Measurements from ENCODE around the gene ZNF583. TPM values are rescaled to one million over a fixed set of nuclear protein-coding genes. Genes with fewer than 3 reads are reported as not detected.

Gene ZNF583
- total RNA-seq, 1 donor = 1.0 TPM

GRCh38 chr19:56403261-56403660 is 871 bp upstream of the ZNF583 start:
- Histone ChIP-seq H3K4me1 (ENCODE audit: insufficient read depth, low read length) (peaks cover 19% of the 10 kb centered on the region), H3K27me3 (ENCODE audit: insufficient read depth, low read length) (no peaks in the 10 kb centered on the region), H3K4me3 (ENCODE audit: low read length) (peak overlapping the region; percentile 71), H3K9me3 (ENCODE audit: low read depth, low read length) (peaks cover 28% of the 10 kb centered on the region)

GRCh38 chr19:56404705-56405056 is 549 bp downstream of the ZNF583 start:
- Histone ChIP-seq H3K4me1 (ENCODE audit: insufficient read depth, low read length) (peaks cover 19% of the 10 kb centered on the region), H3K27me3 (ENCODE audit: insufficient read depth, low read length) (no peaks in the 10 kb centered on the region), H3K4me3 (ENCODE audit: low read length) (peak overlapping the region; percentile 71), H3K9me3 (ENCODE audit: low read depth, low read length) (peaks cover 37% of the 10 kb centered on the region)

DNA sequence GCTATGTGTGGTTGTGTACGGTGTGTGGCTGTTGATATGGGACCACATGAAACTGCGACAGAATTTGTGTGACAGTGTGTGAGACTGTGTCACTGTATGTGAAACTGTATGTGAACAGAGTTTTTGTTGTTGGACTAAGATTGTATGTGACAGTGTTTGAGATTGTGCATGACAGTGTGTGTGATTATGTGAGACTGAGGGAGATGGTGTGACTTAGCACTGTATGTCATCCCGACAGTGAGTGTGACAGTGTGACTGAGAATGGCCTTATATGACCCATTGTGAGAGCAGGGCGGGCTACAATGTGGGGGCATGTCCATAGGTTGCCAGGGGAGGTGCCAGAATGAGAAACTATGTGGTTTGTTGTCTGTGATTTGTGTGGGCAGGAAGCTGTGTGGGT is 930 bp downstream of the ZNF583 start:
- H3K4me3 ChIP-seq (ENCODE audit: low read length) = no peak overlapping the region
- no peaks in the 10 kb centered on the region for H3K27me3 ChIP-seq (ENCODE audit: insufficient read depth, low read length)
- peaks cover 37% of the 10 kb centered on the region for H3K9me3 ChIP-seq (ENCODE audit: low read depth, low read length)
- peaks cover 19% of the 10 kb centered on the region for H3K4me1 ChIP-seq (ENCODE audit: insufficient read depth, low read length)

DNA sequence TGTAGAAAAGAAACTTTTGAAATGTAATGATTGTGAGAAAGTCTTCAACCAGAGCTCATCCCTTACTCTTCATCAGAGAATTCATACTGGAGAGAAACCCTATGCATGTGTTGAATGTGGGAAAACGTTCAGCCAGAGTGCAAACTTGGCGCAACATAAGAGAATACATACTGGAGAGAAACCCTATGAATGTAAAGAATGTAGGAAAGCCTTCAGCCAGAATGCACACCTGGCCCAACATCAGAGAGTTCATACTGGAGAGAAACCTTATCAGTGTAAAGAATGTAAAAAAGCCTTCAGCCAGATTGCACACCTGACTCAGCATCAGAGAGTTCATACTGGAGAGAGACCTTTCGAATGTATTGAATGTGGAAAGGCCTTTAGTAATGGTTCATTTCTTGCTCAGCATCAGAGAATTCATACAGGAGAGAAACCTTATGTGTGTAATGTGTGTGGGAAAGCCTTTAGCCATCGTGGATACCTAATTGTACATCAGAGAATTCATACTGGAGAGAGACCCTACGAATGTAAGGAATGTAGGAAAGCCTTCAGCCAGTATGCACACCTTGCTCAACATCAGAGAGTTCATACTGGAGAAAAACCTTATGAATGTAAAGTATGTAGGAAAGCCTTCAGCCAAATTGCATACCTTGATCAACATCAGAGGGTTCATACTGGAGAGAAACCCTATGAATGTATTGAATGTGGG is 19.3 kb downstream of the ZNF583 start:
- no peak overlapping the region for H3K4me3 ChIP-seq (ENCODE audit: low read length)
- H3K27me3 ChIP-seq (ENCODE audit: insufficient read depth, low read length) = no peaks in the 10 kb centered on the region
- H3K4me1 ChIP-seq (ENCODE audit: insufficient read depth, low read length) = no peaks in the 10 kb centered on the region
- peaks cover 100% of the 10 kb centered on the region for H3K9me3 ChIP-seq (ENCODE audit: low read depth, low read length)

GRCh38 chr19:56423985-56424353 is 19.8 kb downstream of the ZNF583 start:
- Histone ChIP-seq H3K4me3 (ENCODE audit: low read length) (no peak overlapping the region), H3K27me3 (ENCODE audit: insufficient read depth, low read length) (no peaks in the 10 kb centered on the region), H3K4me1 (ENCODE audit: insufficient read depth, low read length) (no peaks in the 10 kb centered on the region), H3K9me3 (ENCODE audit: low read depth, low read length) (peaks cover 100% of the 10 kb centered on the region)

GRCh38 chr19:56441206-56441792 is 37.2 kb downstream of the ZNF583 start:
- no peak overlapping the region for H3K4me3 ChIP-seq (ENCODE audit: low read length)
- H3K9me3 ChIP-seq (ENCODE audit: low read depth, low read length) = peaks cover 85% of the 10 kb centered on the region
- no peaks in the 10 kb centered on the region for H3K27me3 ChIP-seq (ENCODE audit: insufficient read depth, low read length)
- no peaks in the 10 kb centered on the region for H3K4me1 ChIP-seq (ENCODE audit: insufficient read depth, low read length)

GRCh38 chr19:56474308-56474707 is 70.2 kb downstream of the ZNF583 start:
- H3K4me3 ChIP-seq (ENCODE audit: low read length) = no peak overlapping the region
- H3K27me3 ChIP-seq (ENCODE audit: insufficient read depth, low read length) = no peaks in the 10 kb centered on the region
- peaks cover 10% of the 10 kb centered on the region for H3K9me3 ChIP-seq (ENCODE audit: low read depth, low read length)
- peaks cover 23% of the 10 kb centered on the region for H3K4me1 ChIP-seq (ENCODE audit: insufficient read depth, low read length)

DNA sequence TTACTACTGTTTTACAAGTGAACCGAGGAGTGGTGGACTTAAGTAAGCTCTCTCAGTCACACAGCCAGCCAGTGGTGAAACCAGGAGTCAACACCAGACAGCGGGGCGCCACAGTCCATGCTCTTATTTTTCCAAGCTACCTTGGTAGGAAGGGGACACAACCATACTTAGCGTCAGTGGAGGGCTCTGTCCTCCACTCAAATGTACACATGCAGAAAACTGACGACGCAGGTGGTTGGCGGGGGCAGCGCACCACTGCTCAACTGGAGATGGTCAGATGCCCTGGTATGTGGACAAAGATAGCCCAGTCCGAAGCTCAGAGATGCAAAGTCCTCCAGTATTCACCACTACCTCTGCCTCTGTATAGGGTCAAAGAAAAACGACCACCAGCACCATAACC is 72.0 kb downstream of the ZNF583 start:
- H3K4me1 ChIP-seq (ENCODE audit: insufficient read depth, low read length) = peaks cover 23% of the 10 kb centered on the region
- peaks cover 10% of the 10 kb centered on the region for H3K9me3 ChIP-seq (ENCODE audit: low read depth, low read length)
- no peaks in the 10 kb centered on the region for H3K27me3 ChIP-seq (ENCODE audit: insufficient read depth, low read length)
- no peak overlapping the region for H3K4me3 ChIP-seq (ENCODE audit: low read length)

Other genes with a start within 250 kb of the ZNF583 start
- not detected for gene GALP, start 228.3 kb upstream of the ZNF583 start, total RNA-seq
- gene ZSCAN5B, start 206.5 kb upstream of the ZNF583 start, total RNA-seq = not detected
- not detected for gene ZSCAN5C, start 202.1 kb upstream of the ZNF583 start, total RNA-seq
- gene EDDM13, start 131.6 kb upstream of the ZNF583 start, total RNA-seq = not detected
- gene ZSCAN5A, start 89.5 kb upstream of the ZNF583 start, total RNA-seq = 4.5 TPM
- 1.4 TPM for gene ZNF582, start 10.8 kb upstream of the ZNF583 start, total RNA-seq
- gene ZNF667, start 73.0 kb downstream of the ZNF583 start, total RNA-seq = 2.9 TPM
- 1.2 TPM for gene ZNF471, start 103.5 kb downstream of the ZNF583 start, total RNA-seq
- 1.7 TPM for gene ZFP28, start 134.6 kb downstream of the ZNF583 start, total RNA-seq
- gene ZNF470, start 163.1 kb downstream of the ZNF583 start, total RNA-seq = 0.94 TPM
- gene ZNF71, start 191.0 kb downstream of the ZNF583 start, total RNA-seq = 2.3 TPM
- gene SMIM17, start 238.8 kb downstream of the ZNF583 start, total RNA-seq = not detected

Data from mononuclear cell (primary cell).